Natural killer cell (primary cell): Measurements from ENCODE around the gene DNAH1. TPM values are rescaled to one million over a fixed set of nuclear protein-coding genes. Genes with fewer than 3 reads are reported as not detected.

Experiments used
- ATAC-seq, 3 donors: fragments of 150-1000 bp in 2 of 3; fragments of 200-7000 bp in 1 of 3; cut with Tn5 transposase; 1 replicate in 1 of 3; 2 replicates in 2 of 3; pipeline ENCODE4 v1.10.0; 2021; ENCODE audit warnings: mild to moderate bottlenecking in 2 of 3, moderate library complexity in 2 of 3
- DNase-seq, 2 donors: peaks; one replicate each; pipeline versions ENCODE4 v3.0.0 to v3.0.0-alpha.2; 2013 to 2021; ENCODE audit warnings: mixed read lengths in 1 of 2
- H3K27ac ChIP-seq: one replicate; pipeline ENCODE4 v1.5.1; 2013; ENCODE audit warnings: mild to moderate bottlenecking, low read length
- H3K27me3 ChIP-seq: one replicate; pipeline ENCODE4 v1.6.1; 2013; ENCODE audit warnings: low read length; ENCODE audit not compliant: control insufficient read depth, insufficient read depth
- H3K36me3 ChIP-seq: one replicate; pipeline ENCODE4 v1.6.1; 2013; ENCODE audit warnings: low read length; ENCODE audit not compliant: control insufficient read depth, insufficient read depth
- H3K4me1 ChIP-seq: one replicate; pipeline ENCODE4 v1.6.1; 2013; ENCODE audit warnings: low read length; ENCODE audit not compliant: control insufficient read depth, insufficient read depth
- H3K4me3 ChIP-seq: one replicate; pipeline ENCODE4 v1.5.1; 2013; ENCODE audit warnings: low read length
- H3K9me3 ChIP-seq: one replicate; pipeline ENCODE4 v1.6.1; 2013; ENCODE audit warnings: low read length; ENCODE audit not compliant: control insufficient read depth, insufficient read depth
- H3K27ac Mint-ChIP-seq, 2 donors: one replicate each; pipeline ENCODE4 v1.8.0; 2022; ENCODE audit warnings: mild to moderate bottlenecking in 2 of 2, mixed read lengths in 2 of 2, moderate library complexity in 1 of 2
- H3K27me3 Mint-ChIP-seq, 2 donors: one replicate each; pipeline ENCODE4 v1.8.0; 2022; ENCODE audit warnings: low read depth in 2 of 2, mixed read lengths in 2 of 2
- H3K36me3 Mint-ChIP-seq: one replicate; pipeline ENCODE4 v1.8.0; 2022; ENCODE audit warnings: mixed read lengths
- H3K4me1 Mint-ChIP-seq, 2 donors: one replicate each; pipeline ENCODE4 v1.8.0; 2022; ENCODE audit warnings: mixed read lengths in 2 of 2
- H3K4me3 Mint-ChIP-seq: one replicate; pipeline ENCODE4 v1.8.0; 2022; ENCODE audit warnings: mild to moderate bottlenecking, moderate library complexity, mixed read lengths
- H3K9me3 Mint-ChIP-seq, 2 donors: one replicate each; pipeline ENCODE4 v1.8.0; 2022; ENCODE audit warnings: mixed read lengths in 2 of 2
- WGBS: methylation state at CpG from one replicate; pipeline ENCODE4 v1.1.7; 2013; ENCODE audit warnings: missing lambda C conversion rate; ENCODE audit not compliant: insufficient coverage; 5-methylcytosine and 5-hydroxymethylcytosine counted together
- intact Hi-C: fragments of 100-400 bp; cut with micrococcal nuclease; formaldehyde crosslinking; loops from one replicate; pipeline ENCODE4 v1.14.2; 2022
- total RNA-seq, 4 donors: library from RNA; stranded (reverse); fragments of 120-200 nt in 1 of 4; gene quantifications; one replicate each; pipeline versions ENCODE4 v1.2.3 to v1.2.4, GENCODE V29; 2013 to 2022
- TF ChIP-seq, protein P1 (sequence below): fragments of 200-600 bp; IDR thresholded peaks from one replicate; pipeline ENCODE4 v1.8.0; 2022; ENCODE audit warnings: antibody characterized with exemption

Gene DNAH1
- total RNA-seq, 3 donors from 2014 or later (not counting 1 experiment from before 2014, with no cell fraction given), result 72.3 to 81.7 (median 74.2) TPM

DNA sequence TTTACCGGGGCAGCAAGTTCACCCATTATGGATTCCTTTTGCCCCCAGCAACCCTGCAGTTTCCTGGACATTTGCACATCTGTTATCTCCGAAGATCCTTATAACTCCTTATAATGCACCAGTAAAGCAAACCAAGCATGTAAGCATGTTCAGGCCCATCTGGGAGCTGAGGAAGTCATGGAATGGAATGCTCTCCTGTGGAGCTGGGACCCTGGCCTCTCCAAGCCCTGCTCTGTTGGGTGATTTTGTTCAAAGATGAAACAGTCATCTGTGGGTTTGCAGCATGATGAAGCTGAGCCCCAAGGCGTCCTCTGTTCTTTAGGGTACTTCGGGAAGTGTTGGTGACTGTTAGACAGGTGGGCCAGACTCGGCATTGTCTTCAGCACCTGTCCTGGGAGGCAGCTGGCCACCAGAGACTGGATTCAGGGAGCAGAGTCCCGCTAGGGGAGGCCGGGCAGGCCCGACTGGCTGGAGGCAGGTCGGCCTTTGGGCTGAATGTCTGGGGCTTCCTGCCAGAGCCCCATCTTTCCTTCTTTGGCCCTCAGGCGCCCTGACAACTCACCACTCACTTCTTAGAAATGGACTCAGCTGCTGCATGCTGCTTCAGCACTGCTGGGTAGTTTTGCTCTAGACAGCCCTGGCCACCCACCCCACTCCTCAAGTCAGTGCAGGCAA is 3.9 kb downstream of the DNAH1 start:
- H3K27me3 Mint-ChIP-seq, result no peaks in the 10 kb centered on the region
- H3K4me1 Mint-ChIP-seq, result peaks cover 18 to 29% of the 10 kb centered on the region in 2 donors
- no peak overlapping the region for H3K27ac Mint-ChIP-seq
- peaks cover 15% of the 10 kb centered on the region for H3K4me1 ChIP-seq
- DNase-seq, result no peak
- TF ChIP-seq, protein P1, sequence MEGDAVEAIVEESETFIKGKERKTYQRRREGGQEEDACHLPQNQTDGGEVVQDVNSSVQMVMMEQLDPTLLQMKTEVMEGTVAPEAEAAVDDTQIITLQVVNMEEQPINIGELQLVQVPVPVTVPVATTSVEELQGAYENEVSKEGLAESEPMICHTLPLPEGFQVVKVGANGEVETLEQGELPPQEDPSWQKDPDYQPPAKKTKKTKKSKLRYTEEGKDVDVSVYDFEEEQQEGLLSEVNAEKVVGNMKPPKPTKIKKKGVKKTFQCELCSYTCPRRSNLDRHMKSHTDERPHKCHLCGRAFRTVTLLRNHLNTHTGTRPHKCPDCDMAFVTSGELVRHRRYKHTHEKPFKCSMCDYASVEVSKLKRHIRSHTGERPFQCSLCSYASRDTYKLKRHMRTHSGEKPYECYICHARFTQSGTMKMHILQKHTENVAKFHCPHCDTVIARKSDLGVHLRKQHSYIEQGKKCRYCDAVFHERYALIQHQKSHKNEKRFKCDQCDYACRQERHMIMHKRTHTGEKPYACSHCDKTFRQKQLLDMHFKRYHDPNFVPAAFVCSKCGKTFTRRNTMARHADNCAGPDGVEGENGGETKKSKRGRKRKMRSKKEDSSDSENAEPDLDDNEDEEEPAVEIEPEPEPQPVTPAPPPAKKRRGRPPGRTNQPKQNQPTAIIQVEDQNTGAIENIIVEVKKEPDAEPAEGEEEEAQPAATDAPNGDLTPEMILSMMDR, result no peak
- intact Hi-C loops, result no loop called here
- H3K4me3 ChIP-seq, result no peak overlapping the region
- no peak overlapping the region for H3K27ac ChIP-seq
- peaks cover 3% of the 10 kb centered on the region for H3K36me3 ChIP-seq
- no peaks in the 10 kb centered on the region for H3K36me3 Mint-ChIP-seq
- no peaks in the 10 kb centered on the region for H3K9me3 ChIP-seq
- 95% methylated on average over 10 of the region's 10 CpGs for WGBS
- no peak overlapping the region for H3K4me3 Mint-ChIP-seq
- no peak for ATAC-seq
- H3K9me3 Mint-ChIP-seq, result no peaks in the 10 kb centered on the region
- no peaks in the 10 kb centered on the region for H3K27me3 ChIP-seq

DNA sequence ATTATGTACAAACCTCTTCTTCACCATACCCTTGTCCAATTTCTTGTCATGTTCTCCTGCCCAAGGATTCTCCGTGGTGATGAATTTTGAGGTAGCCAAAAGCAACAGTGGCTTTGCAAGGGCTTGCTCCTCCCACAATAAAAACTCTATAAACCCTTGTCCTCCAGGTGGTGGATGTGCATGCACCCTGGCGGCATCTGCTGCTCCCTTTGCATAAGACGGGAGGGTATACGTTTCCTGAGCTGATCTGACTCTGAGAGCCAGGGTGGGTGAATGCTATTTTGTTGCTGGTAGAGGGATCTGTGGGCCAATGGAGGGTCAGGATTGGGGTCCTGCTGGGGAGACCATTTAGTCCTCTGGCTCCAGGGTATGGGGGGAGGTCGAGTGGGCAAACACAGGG is 5.4 kb downstream of the DNAH1 start:
- Histone ChIP-seq H3K27me3 (no peaks in the 10 kb centered on the region), H3K9me3 (no peaks in the 10 kb centered on the region), H3K36me3 (no peaks in the 10 kb centered on the region), H3K4me1 (peaks cover 15% of the 10 kb centered on the region), H3K4me3 (no peak overlapping the region), H3K27ac (no peak overlapping the region)
- 88% methylated on average over 5 of the region's 5 CpGs for WGBS
- Mint-ChIP-seq H3K36me3 (no peaks in the 10 kb centered on the region), H3K9me3 (no peaks in the 10 kb centered on the region), H3K4me3 (no peak overlapping the region), H3K4me1 (peaks cover 14 to 25% of the 10 kb centered on the region in 2 donors), H3K27me3 (no peaks in the 10 kb centered on the region), H3K27ac (no peak overlapping the region)
- TF ChIP-seq, protein P1, result no peak
- no peak for ATAC-seq
- intact Hi-C loops, result no loop called here
- DNase-seq, result no peak

DNA sequence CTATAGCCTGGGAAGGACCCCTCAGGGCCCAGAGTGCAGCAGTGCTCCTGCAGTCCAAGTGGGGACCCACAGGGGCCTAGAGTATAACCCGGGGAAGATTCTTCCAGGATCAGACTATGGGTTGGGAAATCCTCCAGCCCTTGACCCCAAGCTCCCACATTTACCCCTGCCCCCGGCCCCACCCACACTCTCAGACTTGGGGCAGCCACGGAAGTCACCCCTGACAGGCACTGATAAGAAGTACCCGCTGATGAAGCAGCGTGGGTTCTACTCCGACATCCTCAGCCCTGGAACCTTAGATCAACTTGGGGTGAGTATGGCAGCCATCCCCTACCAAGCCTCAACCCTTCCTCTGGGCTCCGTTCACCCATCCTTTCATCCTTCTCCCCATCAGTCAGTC is 6.3 kb downstream of the DNAH1 start:
- no peak overlapping the region for H3K4me3 Mint-ChIP-seq
- peak overlapping the region in 1 of 2 donors; percentile 6 for H3K27ac Mint-ChIP-seq

More for the DNA sequence above, 6.3 kb downstream of the DNAH1 start:
- no peaks in the 10 kb centered on the region for H3K36me3 Mint-ChIP-seq
- no peaks in the 10 kb centered on the region for H3K27me3 Mint-ChIP-seq
- H3K9me3 ChIP-seq, result no peaks in the 10 kb centered on the region
- no peaks in the 10 kb centered on the region for H3K27me3 ChIP-seq
- DNase-seq, result no peak
- H3K4me1 ChIP-seq, result peaks cover 10% of the 10 kb centered on the region
- H3K36me3 ChIP-seq, result no peaks in the 10 kb centered on the region
- no peak overlapping the region for H3K27ac ChIP-seq
- intact Hi-C loops, result no loop called here
- TF ChIP-seq, protein P1, result no peak
- ATAC-seq, result no peak
- WGBS, result 88% methylated on average over 7 of the region's 7 CpGs
- H3K4me3 ChIP-seq, result no peak overlapping the region
- peaks cover 7 to 15% of the 10 kb centered on the region in 2 donors for H3K4me1 Mint-ChIP-seq
- no peaks in the 10 kb centered on the region for H3K9me3 Mint-ChIP-seq
